SK-N-DZ (cell line): ENCODE results near the gene CCT7.

ENCODE experiments used
- DNase-seq: peaks from one replicate; pipeline ENCODE4 v3.0.0-alpha.2; 2015; ENCODE audit warnings: low spot score
- small RNA-seq, 2 experiments: library from RNA; depleted of rRNA; stranded (forward); fragments of <200 nt; gene quantifications; one replicate each; pipeline ENCODE3, GENCODE V24; 2014

CCT7 gene

DNA sequence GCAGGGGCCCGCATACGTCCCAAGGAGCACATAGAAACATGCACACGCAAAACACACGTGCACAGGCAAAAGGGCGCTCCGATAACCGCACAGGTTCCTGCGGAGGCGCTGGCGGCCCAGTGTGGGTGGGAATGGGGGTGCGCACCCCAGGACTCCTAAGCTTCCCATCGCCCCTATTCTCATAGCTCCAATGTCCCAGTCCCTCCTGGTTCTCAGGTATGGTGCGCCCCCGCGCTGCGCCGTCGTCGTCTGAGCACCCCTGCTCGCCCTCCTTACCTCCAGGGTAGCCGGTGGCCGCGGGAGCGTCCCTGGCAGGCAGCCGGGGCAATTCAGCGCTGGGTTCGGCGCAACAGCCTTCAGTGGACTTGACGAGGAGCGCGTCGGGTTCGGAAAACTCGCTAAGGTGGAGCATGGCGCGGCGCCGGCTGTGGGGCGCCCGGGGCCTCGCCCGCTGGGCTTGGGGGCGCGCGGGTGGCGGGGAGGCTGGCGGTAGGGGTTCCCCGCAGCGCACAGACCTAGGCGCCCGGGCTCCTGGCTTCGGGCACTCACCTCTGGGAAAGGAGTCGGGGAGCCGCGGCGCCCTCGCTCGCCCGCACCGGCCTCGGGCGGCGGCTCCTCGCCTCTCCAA lies 58.9 kb downstream of the CCT7 start:
- DNase-seq = no peak

DNA sequence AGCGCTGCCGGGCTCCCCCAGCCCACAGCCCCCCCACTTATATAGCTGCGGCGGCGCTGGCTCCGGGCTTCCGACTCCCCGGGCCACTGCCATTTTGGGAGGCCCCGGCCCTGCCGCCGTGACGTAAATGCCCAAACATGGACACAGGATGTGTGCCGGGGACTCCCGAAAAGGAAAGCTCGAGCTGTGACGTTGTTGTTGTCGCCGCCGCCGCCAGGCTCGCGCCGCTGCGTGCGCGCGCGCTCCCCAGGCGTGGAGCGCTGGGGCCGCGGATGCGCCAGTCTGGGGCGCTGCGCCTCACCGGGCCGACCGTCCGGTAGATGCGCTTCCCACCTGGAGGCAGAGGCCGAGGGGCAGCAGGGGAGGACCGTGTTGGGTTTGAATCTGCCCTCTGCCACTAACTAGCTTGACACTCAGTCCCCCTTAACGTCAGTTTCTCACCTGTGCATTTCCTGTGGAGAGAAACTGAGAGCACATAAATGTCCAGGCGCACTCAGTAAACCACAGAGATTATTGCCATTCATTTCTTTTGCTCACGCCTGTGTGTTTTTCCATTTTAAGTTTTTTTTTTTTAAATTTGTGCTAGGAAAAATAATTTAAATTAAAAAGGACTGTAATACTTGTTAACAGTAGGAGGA lies 59.5 kb downstream of the CCT7 start, which contains the start of gene EGR4:
Gene EGR4, minus strand, starts transcription at position 15 of the 638 bp plus-strand sequence. CDS start 231 bp downstream, outside the sequence.
- peak; percentile 67 for DNase-seq

DNA sequence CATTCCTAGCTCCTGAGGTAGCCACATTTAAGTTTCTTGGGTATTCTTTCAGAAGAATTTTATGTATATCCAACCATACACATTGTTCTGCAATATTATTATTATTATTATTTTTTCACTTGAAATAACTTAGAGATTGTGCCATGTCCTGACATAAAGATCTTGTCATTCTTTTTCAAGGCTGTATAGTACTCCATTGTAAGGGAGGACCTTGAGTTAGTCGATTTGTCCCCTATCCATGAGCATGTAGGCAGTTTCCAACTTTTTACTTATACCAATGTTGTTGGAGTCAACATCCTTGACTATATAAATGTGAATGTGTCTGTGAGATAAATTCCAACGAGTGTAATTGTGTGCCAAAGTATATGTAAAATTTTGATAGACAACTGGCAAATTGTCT lies 60.1 kb downstream of the CCT7 start:
- no peak for DNase-seq

DNA sequence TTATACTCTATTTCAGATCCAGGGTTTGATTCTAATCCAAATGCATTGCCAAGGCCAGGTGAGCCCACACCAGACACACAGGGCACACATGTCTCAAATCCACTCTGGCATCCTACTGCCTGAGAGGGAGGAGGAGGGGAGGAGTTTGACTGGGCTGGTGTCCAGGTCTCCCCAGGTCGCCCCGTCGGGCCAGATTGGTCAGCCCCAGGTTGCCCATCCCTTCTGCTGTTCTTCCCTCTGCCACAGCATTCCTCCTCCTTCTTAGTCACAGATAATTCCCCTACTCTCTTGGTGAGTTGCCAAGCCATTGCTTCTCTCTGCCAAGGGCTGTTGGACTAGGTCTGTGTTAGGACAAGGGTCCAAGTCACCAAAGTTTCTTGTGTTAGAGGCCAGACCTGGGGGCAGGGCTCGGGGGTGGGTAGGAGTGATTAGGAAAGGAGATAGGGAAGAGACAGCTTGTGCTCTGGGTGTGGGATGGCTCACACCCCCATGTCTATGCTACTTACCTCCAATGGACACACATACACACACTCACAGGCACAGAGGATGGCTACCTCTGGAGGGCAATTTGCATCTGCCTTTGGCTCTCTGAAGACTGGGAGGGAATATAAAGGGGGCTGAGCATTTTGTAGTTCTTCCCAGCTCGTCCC lies 61.8 kb downstream of the CCT7 start:
- no peak for DNase-seq

DNA sequence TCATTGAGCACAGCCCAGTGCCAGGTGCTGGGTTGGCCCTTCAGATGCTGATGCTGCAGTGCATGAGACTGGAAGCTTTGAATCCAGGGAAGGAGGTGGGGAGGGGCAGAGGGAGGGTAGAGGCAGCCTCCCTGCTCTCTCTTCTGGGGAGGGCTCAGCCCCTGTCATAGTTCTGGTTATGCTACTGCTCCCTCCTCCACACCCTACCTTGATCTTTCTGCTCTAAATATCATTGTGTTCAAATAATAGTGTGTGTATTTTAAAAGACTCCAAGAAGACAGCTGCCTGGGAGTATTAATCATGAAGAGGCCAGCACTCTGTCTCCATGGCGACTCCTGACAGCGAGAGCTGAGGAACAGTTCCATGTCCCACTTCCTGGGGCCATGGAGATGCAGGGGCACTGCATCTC lies 63.0 kb downstream of the CCT7 start:
- DNase-seq = peak; percentile 17

DNA sequence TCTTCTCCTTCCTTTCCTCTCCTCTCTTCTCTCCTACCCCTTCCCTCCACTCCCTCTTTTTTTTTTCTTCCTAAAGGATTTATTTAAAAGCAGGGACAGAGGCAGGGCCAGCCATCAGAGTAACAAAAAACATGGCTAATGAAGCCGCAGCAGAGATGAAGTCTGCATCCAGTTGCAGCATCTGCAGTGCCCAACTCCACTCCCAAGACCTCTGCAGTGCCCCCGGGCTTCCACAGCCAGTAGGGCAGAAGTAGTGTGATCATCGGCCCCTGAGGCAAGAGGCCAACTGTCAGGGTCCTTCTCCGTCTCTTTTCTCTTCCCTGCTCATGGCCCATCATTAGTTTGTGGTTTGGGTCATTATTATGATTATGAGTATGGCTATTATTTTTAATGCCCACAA lies 63.5 kb downstream of the CCT7 start:
- no peak for DNase-seq

DNA sequence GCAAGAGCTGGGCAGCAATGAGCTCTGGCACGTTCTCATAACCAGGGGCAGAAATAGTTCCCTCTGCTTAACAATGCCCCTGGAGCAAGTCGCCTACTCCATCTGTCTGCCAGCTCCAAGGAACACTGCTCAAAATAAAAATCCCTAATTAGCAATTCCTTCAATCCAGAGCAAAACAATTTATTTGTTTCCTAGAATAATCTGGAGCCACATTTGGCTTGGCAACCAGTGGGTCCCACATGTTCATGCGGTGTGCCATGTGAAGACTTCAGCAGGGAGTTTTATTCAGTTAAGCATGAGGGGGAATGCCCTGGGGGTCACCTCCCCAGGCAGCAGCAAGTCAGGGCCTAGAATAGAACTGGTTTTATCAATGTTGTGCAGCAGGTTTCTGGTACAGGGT lies 66.8 kb downstream of the CCT7 start:
- DNase-seq = no peak

DNA sequence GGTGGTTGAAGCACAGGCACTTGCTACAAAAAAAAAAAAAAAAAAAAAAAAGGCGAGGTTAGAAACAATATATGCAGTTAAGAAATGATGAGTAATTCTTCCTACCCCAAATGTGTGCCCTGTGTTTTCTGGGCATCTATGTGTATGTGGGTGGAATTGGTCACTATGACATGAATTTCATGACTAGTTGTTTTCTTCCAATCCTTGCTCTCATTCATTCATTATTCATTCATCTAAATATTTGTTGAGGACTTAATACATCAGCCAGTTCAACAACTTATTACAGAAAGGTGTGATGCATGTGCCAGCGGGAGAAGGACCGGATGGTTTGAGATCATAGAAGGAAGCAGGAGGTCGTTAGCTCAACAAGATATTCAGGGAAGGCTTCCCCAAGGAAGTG lies 67.5 kb downstream of the CCT7 start:
- DNase-seq = no peak

Small RNA genes lying within 50 kb of the gene (small RNA-seq; reads per million reads assigned to genes)
- gene RNU6-111P = 0 reads per million in 2 experiments
